Measurements from ENCODE around the gene KIF13A. TPM values are rescaled to one million over a fixed set of nuclear protein-coding genes. Genes with fewer than 3 reads are reported as not detected.

KIF13A gene
- total and polyA plus RNA-seq, 2 experiments from 2014 or later: 8.4 to 28.2 TPM

- Histone ChIP-seq H3K9me2 (ENCODE audit: insufficient read depth) (no peaks in the 10 kb centered on the region), H3K4me2 (no peak overlapping the region), H3K4me3 (no peak overlapping the region), H3F3A (replicated peaks; ENCODE audit: low read depth) (no peaks in the 10 kb centered on the region), H3K27ac (ENCODE audit: low read depth) (no peak overlapping the region), H3K4me1 (ENCODE audit: insufficient read depth) (peaks cover 10% of the 10 kb centered on the region), H2AFZ (no peak overlapping the region), H4K20me1 (replicated peaks; ENCODE audit: insufficient read depth) (0 out of 2 replicates have a peak, but pooled peaks cover 17% of the 10 kb centered on the region), H3K36me3 (ENCODE audit: insufficient read depth) (no peaks in the 10 kb centered on the region), H3K27me3 (ENCODE audit: insufficient read depth) (no peaks in the 10 kb centered on the region), H3K79me2 (replicated peaks; ENCODE audit: insufficient read depth) (peaks cover 100% of the 10 kb centered on the region)
- Mint-ChIP-seq H3K27me3 (ENCODE audit: insufficient read depth, low read depth, poor library complexity) (peaks cover 2% of the 10 kb centered on the region), H3K4me3 (no peak overlapping the region), H3K9me3 (no peaks in the 10 kb centered on the region), H3K27ac (no peak overlapping the region), H3K4me1 (peaks cover 18% of the 10 kb centered on the region), H3K36me3 (ENCODE audit: low read depth) (no peaks in the 10 kb centered on the region)
- no peak for ATAC-seq
- DNase-seq (ENCODE audit: low spot score): no peak
- TF ChIP-seq STAT1 (IDR thresholded peaks at IDR 0.05; ENCODE audit: unreplicated experiment): no peak
Observed at GRCh38 chr6:17964633-17965032, 22.8 kb downstream of the KIF13A start.

- Histone ChIP-seq H3K4me2 (no peak overlapping the region), H3F3A (replicated peaks; ENCODE audit: low read depth) (no peaks in the 10 kb centered on the region), H3K27ac (ENCODE audit: low read depth) (no peak overlapping the region), H3K4me1 (ENCODE audit: insufficient read depth) (peaks cover 16% of the 10 kb centered on the region), H3K9me2 (ENCODE audit: insufficient read depth) (no peaks in the 10 kb centered on the region), H4K20me1 (replicated peaks; ENCODE audit: insufficient read depth) (0 out of 2 replicates have a peak, but pooled peaks cover 13% of the 10 kb centered on the region), H3K36me3 (ENCODE audit: insufficient read depth) (no peaks in the 10 kb centered on the region), H3K79me2 (replicated peaks; ENCODE audit: insufficient read depth) (peaks cover 100% of the 10 kb centered on the region), H3K27me3 (ENCODE audit: insufficient read depth) (no peaks in the 10 kb centered on the region), H2AFZ (no peak overlapping the region), H3K4me3 (no peak overlapping the region)
- DNase-seq (ENCODE audit: low spot score) (no peak), ATAC-seq (peak; percentile 63)
- Mint-ChIP-seq H3K36me3 (ENCODE audit: low read depth) (no peaks in the 10 kb centered on the region), H3K27me3 (ENCODE audit: insufficient read depth, low read depth, poor library complexity) (peaks cover 2% of the 10 kb centered on the region), H3K4me3 (no peak overlapping the region), H3K4me1 (peaks cover 15% of the 10 kb centered on the region), H3K9me3 (no peaks in the 10 kb centered on the region), H3K27ac (no peak overlapping the region)
- TF ChIP-seq EZH2phosphoT487 (IDR thresholded peaks at IDR 0.05; ENCODE audit: unreplicated experiment) (no peak), EZH2 (IDR thresholded peaks at IDR 0.05; ENCODE audit: low read depth, unreplicated experiment) (no peak), STAT1 (IDR thresholded peaks at IDR 0.05; ENCODE audit: unreplicated experiment) (no peak), JUNB (IDR thresholded peaks at IDR 0.05; ENCODE audit: unreplicated experiment) (no peak)
- TF ChIP-seq, protein P1, sequence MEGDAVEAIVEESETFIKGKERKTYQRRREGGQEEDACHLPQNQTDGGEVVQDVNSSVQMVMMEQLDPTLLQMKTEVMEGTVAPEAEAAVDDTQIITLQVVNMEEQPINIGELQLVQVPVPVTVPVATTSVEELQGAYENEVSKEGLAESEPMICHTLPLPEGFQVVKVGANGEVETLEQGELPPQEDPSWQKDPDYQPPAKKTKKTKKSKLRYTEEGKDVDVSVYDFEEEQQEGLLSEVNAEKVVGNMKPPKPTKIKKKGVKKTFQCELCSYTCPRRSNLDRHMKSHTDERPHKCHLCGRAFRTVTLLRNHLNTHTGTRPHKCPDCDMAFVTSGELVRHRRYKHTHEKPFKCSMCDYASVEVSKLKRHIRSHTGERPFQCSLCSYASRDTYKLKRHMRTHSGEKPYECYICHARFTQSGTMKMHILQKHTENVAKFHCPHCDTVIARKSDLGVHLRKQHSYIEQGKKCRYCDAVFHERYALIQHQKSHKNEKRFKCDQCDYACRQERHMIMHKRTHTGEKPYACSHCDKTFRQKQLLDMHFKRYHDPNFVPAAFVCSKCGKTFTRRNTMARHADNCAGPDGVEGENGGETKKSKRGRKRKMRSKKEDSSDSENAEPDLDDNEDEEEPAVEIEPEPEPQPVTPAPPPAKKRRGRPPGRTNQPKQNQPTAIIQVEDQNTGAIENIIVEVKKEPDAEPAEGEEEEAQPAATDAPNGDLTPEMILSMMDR (conservative IDR thresholded peaks at IDR 0.05; ENCODE audit: low read depth in 2 of 2): no peak
- TF ChIP-seq, protein P2, sequence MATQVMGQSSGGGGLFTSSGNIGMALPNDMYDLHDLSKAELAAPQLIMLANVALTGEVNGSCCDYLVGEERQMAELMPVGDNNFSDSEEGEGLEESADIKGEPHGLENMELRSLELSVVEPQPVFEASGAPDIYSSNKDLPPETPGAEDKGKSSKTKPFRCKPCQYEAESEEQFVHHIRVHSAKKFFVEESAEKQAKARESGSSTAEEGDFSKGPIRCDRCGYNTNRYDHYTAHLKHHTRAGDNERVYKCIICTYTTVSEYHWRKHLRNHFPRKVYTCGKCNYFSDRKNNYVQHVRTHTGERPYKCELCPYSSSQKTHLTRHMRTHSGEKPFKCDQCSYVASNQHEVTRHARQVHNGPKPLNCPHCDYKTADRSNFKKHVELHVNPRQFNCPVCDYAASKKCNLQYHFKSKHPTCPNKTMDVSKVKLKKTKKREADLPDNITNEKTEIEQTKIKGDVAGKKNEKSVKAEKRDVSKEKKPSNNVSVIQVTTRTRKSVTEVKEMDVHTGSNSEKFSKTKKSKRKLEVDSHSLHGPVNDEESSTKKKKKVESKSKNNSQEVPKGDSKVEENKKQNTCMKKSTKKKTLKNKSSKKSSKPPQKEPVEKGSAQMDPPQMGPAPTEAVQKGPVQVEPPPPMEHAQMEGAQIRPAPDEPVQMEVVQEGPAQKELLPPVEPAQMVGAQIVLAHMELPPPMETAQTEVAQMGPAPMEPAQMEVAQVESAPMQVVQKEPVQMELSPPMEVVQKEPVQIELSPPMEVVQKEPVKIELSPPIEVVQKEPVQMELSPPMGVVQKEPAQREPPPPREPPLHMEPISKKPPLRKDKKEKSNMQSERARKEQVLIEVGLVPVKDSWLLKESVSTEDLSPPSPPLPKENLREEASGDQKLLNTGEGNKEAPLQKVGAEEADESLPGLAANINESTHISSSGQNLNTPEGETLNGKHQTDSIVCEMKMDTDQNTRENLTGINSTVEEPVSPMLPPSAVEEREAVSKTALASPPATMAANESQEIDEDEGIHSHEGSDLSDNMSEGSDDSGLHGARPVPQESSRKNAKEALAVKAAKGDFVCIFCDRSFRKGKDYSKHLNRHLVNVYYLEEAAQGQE (IDR thresholded peaks at IDR 0.05; ENCODE audit: unreplicated experiment): no peak
- TF ChIP-seq, protein P3, sequence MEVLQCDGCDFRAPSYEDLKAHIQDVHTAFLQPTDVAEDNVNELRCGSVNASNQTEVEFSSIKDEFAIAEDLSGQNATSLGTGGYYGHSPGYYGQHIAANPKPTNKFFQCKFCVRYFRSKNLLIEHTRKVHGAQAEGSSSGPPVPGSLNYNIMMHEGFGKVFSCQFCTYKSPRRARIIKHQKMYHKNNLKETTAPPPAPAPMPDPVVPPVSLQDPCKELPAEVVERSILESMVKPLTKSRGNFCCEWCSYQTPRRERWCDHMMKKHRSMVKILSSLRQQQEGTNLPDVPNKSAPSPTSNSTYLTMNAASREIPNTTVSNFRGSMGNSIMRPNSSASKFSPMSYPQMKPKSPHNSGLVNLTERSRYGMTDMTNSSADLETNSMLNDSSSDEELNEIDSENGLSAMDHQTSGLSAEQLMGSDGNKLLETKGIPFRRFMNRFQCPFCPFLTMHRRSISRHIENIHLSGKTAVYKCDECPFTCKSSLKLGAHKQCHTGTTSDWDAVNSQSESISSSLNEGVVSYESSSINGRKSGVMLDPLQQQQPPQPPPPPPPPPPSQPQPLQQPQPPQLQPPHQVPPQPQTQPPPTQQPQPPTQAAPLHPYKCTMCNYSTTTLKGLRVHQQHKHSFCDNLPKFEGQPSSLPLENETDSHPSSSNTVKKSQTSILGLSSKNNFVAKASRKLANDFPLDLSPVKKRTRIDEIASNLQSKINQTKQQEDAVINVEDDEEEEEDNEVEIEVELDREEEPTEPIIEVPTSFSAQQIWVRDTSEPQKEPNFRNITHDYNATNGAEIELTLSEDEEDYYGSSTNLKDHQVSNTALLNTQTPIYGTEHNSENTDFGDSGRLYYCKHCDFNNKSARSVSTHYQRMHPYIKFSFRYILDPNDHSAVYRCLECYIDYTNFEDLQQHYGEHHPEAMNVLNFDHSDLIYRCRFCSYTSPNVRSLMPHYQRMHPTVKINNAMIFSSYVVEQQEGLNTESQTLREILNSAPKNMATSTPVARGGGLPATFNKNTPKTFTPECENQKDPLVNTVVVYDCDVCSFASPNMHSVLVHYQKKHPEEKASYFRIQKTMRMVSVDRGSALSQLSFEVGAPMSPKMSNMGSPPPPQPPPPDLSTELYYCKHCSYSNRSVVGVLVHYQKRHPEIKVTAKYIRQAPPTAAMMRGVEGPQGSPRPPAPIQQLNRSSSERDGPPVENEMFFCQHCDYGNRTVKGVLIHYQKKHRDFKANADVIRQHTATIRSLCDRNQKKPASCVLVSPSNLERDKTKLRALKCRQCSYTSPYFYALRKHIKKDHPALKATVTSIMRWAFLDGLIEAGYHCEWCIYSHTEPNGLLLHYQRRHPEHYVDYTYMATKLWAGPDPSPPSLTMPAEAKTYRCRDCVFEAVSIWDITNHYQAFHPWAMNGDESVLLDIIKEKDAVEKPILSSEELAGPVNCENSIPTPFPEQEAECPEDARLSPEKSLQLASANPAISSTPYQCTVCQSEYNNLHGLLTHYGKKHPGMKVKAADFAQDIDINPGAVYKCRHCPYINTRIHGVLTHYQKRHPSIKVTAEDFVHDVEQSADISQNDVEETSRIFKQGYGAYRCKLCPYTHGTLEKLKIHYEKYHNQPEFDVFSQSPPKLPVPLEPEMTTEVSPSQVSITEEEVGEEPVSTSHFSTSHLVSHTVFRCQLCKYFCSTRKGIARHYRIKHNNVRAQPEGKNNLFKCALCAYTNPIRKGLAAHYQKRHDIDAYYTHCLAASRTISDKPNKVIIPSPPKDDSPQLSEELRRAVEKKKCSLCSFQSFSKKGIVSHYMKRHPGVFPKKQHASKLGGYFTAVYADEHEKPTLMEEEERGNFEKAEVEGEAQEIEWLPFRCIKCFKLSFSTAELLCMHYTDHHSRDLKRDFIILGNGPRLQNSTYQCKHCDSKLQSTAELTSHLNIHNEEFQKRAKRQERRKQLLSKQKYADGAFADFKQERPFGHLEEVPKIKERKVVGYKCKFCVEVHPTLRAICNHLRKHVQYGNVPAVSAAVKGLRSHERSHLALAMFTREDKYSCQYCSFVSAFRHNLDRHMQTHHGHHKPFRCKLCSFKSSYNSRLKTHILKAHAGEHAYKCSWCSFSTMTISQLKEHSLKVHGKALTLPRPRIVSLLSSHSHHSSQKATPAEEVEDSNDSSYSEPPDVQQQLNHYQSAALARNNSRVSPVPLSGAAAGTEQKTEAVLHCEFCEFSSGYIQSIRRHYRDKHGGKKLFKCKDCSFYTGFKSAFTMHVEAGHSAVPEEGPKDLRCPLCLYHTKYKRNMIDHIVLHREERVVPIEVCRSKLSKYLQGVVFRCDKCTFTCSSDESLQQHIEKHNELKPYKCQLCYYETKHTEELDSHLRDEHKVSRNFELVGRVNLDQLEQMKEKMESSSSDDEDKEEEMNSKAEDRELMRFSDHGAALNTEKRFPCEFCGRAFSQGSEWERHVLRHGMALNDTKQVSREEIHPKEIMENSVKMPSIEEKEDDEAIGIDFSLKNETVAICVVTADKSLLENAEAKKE (CRISPR knock-in tag; IDR thresholded peaks at IDR 0.05): no peak
- TF ChIP-seq, protein P4, sequence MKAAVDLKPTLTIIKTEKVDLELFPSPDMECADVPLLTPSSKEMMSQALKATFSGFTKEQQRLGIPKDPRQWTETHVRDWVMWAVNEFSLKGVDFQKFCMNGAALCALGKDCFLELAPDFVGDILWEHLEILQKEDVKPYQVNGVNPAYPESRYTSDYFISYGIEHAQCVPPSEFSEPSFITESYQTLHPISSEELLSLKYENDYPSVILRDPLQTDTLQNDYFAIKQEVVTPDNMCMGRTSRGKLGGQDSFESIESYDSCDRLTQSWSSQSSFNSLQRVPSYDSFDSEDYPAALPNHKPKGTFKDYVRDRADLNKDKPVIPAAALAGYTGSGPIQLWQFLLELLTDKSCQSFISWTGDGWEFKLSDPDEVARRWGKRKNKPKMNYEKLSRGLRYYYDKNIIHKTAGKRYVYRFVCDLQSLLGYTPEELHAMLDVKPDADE (IDR thresholded peaks at IDR 0.05): no peak
Observed at GRCh38 chr6:17962436-17963031, 24.9 kb downstream of the KIF13A start.

Measured in GM23338 (cell line).